Upper lobe of right lung (tissue), 1 donor: Measurements from ENCODE around the gene LTO1. TPM values are rescaled to one million over a fixed set of nuclear protein-coding genes. Genes with fewer than 3 reads are reported as not detected.
A peak's percentile ranks its signal among the peaks of the same experiment; 100 is the strongest.

ENCODE experiments used
- ATAC-seq: fragments of 200-7000 bp; cut with Tn5 transposase; one replicate; pipeline ENCODE4 v1.9.1; 2020; ENCODE audit warnings: mild to moderate bottlenecking, moderate library complexity
- DNase-seq: peaks from one replicate; pipeline ENCODE4 v3.0.0-alpha.2; 2020
- H3K27ac ChIP-seq: fragments of 200-600 bp; one replicate; pipeline ENCODE4 v1.8.0; 2022
- H3K27me3 ChIP-seq: fragments of 200-600 bp; one replicate; pipeline ENCODE4 v1.8.0; 2022; ENCODE audit warnings: mild to moderate bottlenecking
- H3K36me3 ChIP-seq: fragments of 200-600 bp; one replicate; pipeline ENCODE4 v1.8.0; 2022
- H3K4me1 ChIP-seq: fragments of 200-600 bp; one replicate; pipeline ENCODE4 v1.8.0; 2022
- H3K4me3 ChIP-seq: fragments of 200-600 bp; one replicate; pipeline ENCODE4 v1.8.0; 2022; ENCODE audit warnings: mild to moderate bottlenecking
- H3K9me3 ChIP-seq: fragments of 200-600 bp; one replicate; pipeline ENCODE4 v1.8.0; 2022
- CTCF ChIP-seq: fragments of 200-600 bp; IDR thresholded peaks from one replicate; pipeline ENCODE4 v1.8.0; 2022; ENCODE audit warnings: antibody characterized with exemption
- intact Hi-C: fragments of 100-400 bp; cut with DNase I; formaldehyde crosslinking; loops from one replicate; pipeline ENCODE4 v1.11.0; 2022
- total RNA-seq: library from RNA; stranded (reverse); fragmentation: NEBNext Ultra II Directional; extraction: Animal tissue kit (Norgen Biotek cat#: 25700); gene quantifications from one replicate; pipeline ENCODE4 v1.2.1, GENCODE V29; 2021
- donor health status: DM: no; HTN: yes; CAD: no; lungs with severe emphysema.

LTO1 gene
- total RNA-seq, 1 donor from 2014 or later, result 25.7 TPM

- ATAC-seq (no peak), DNase-seq (no peak)
- no peak for TF ChIP-seq CTCF
- H3K36me3 ChIP-seq, result no peaks in the 10 kb centered on the region
- H3K9me3 ChIP-seq, result no peaks in the 10 kb centered on the region
- no peak overlapping the region for H3K4me3 ChIP-seq
- peaks cover 21% of the 10 kb centered on the region for H3K4me1 ChIP-seq
- intact Hi-C loops, result no loop called here
- H3K27ac ChIP-seq, result no peak overlapping the region
- H3K27me3 ChIP-seq, result peaks cover 4% of the 10 kb centered on the region
These were observed 40.6 kb downstream of the LTO1 start for GRCh38 chr11:69634590-69634989.

- Histone ChIP-seq H3K27me3 (peaks cover 4% of the 10 kb centered on the region), H3K27ac (no peak overlapping the region), H3K9me3 (no peaks in the 10 kb centered on the region), H3K4me1 (peaks cover 21% of the 10 kb centered on the region), H3K36me3 (no peaks in the 10 kb centered on the region), H3K4me3 (no peak overlapping the region)
- ATAC-seq, result no peak
- intact Hi-C loops, result no loop called here
- no peak for TF ChIP-seq CTCF
- DNase-seq, result no peak
These were observed 41.1 kb downstream of the LTO1 start for GRCh38 chr11:69634069-69634468.

- DNase-seq (no peak), ATAC-seq (no peak)
- Histone ChIP-seq H3K27ac (no peak overlapping the region), H3K36me3 (no peaks in the 10 kb centered on the region), H3K27me3 (peaks cover 4% of the 10 kb centered on the region), H3K9me3 (no peaks in the 10 kb centered on the region), H3K4me1 (peaks cover 12% of the 10 kb centered on the region), H3K4me3 (no peak overlapping the region)
- no peak for TF ChIP-seq CTCF
- intact Hi-C loops, result no loop called here
These were observed 42.3 kb downstream of the LTO1 start for GRCh38 chr11:69632900-69633299.

- Histone ChIP-seq H3K9me3 (no peaks in the 10 kb centered on the region), H3K4me1 (no peaks in the 10 kb centered on the region), H3K36me3 (no peaks in the 10 kb centered on the region), H3K27me3 (no peaks in the 10 kb centered on the region), H3K27ac (no peak overlapping the region), H3K4me3 (no peak overlapping the region)
- TF ChIP-seq CTCF, result no peak
- DNase-seq (no peak), ATAC-seq (no peak)
- intact Hi-C loops, result no loop called here
These were observed 44.7 kb downstream of the LTO1 start for GRCh38 chr11:69630424-69630823.

- Histone ChIP-seq H3K36me3 (no peaks in the 10 kb centered on the region), H3K4me3 (no peak overlapping the region), H3K4me1 (no peaks in the 10 kb centered on the region), H3K27me3 (no peaks in the 10 kb centered on the region), H3K9me3 (no peaks in the 10 kb centered on the region), H3K27ac (no peak overlapping the region)
- intact Hi-C loops, result no loop called here
- no peak for TF ChIP-seq CTCF
- DNase-seq, result no peak
- ATAC-seq, result peak; percentile 14
These were observed 45.1 kb downstream of the LTO1 start for GRCh38 chr11:69630017-69630416.

- no peak for TF ChIP-seq CTCF
- intact Hi-C loops, result no loop called here
- Histone ChIP-seq H3K9me3 (no peaks in the 10 kb centered on the region), H3K4me1 (no peaks in the 10 kb centered on the region), H3K36me3 (no peaks in the 10 kb centered on the region), H3K27me3 (peaks cover 4% of the 10 kb centered on the region), H3K27ac (no peak overlapping the region), H3K4me3 (no peak overlapping the region)
- no peak for DNase-seq
- no peak for ATAC-seq
These were observed 47.6 kb downstream of the LTO1 start for GRCh38 chr11:69627551-69627950.
